ENCODE measurements around the gene FAU. TPM values are rescaled to one million over a fixed set of nuclear protein-coding genes. Genes with fewer than 3 reads are reported as not detected.
A peak's percentile ranks its signal among the peaks of the same experiment; 100 is the strongest.

The FAU gene
- total RNA-seq, 1 experiment from 2014 or later = 1,073 TPM

DNA sequence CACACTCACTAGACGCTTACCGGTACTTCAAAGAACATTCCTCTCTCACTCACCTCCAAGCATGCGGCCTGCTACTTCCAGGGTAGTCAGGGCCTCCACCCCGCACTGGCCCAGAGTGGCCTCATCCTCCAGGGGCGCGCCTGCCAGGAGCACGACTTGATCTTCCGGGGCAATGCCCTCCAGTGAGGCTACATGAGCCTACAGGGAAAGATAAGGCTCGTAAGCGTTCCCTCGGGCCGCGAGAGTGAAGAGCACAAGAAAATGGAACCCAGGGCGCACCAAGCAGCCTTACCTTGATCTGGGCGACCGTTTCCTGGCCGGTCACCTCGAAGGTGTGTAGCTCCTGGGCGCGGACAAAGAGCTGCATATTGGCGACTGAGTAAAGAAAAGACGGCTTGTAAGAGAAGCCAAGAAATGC, 478 bp downstream of the FAU start:
- Histone ChIP-seq H3K9ac (ENCODE audit: low read length) (peak overlapping the region; percentile 93), H4K20me1 (ENCODE audit: insufficient read depth) (no peaks in the 10 kb centered on the region; the same call in 1 of the 2 replicates), H3K9me2 (ENCODE audit: insufficient read depth) (no peaks in the 10 kb centered on the region), H2AFZ (ENCODE audit: low read depth, low read length, poor library complexity, severe bottlenecking) (no peak overlapping the region), H3K36me3 (ENCODE audit: control insufficient read depth in 1 of 2, insufficient read depth in 2 of 2, low read length in 2 of 2) (peaks cover 23 to 54% of the 10 kb centered on the region in 2 experiments), H3K79me2 (ENCODE audit: insufficient read depth, low read length) (peaks cover 70% of the 10 kb centered on the region), H3K9me3 (ENCODE audit: control insufficient read depth in 1 of 2, insufficient read depth in 1 of 2, low read depth in 1 of 2, low read length in 2 of 2) (no peaks in the 10 kb centered on the region), H3K4me3 (replicated peaks in 1 of 2; ENCODE audit: low read depth in 1 of 2, low read length in 2 of 2) (peak overlapping the region; percentile 72 to 91), H3K4me1 (ENCODE audit: control insufficient read depth in 1 of 2, insufficient read depth in 2 of 2, low read length in 2 of 2) (peaks cover 9 to 26% of the 10 kb centered on the region in 2 experiments; a peak in 3 of 4 replicates), H3K27me3 (ENCODE audit: insufficient read depth, low read length) (no peaks in the 10 kb centered on the region), H3K4me2 (ENCODE audit: low read length) (peak overlapping the region; percentile 91), H3K27ac (ENCODE audit: low read depth, low read length) (peak overlapping the region; percentile 94)
- TF ChIP-seq SRF (IDR thresholded peaks at IDR 0.05; ENCODE audit: low read depth) (no peak), ZFX (IDR thresholded peaks at IDR 0.05) (no peak), RAD21 (IDR thresholded peaks at IDR 0.05; ENCODE audit: low read depth) (no peak), TCF7L2 (IDR thresholded peaks at IDR 0.05; ENCODE audit: borderline replicate concordance, extremely low read depth, insufficient read depth, insufficient read length) (peak; percentile 40)
- TF ChIP-seq, protein P1, sequence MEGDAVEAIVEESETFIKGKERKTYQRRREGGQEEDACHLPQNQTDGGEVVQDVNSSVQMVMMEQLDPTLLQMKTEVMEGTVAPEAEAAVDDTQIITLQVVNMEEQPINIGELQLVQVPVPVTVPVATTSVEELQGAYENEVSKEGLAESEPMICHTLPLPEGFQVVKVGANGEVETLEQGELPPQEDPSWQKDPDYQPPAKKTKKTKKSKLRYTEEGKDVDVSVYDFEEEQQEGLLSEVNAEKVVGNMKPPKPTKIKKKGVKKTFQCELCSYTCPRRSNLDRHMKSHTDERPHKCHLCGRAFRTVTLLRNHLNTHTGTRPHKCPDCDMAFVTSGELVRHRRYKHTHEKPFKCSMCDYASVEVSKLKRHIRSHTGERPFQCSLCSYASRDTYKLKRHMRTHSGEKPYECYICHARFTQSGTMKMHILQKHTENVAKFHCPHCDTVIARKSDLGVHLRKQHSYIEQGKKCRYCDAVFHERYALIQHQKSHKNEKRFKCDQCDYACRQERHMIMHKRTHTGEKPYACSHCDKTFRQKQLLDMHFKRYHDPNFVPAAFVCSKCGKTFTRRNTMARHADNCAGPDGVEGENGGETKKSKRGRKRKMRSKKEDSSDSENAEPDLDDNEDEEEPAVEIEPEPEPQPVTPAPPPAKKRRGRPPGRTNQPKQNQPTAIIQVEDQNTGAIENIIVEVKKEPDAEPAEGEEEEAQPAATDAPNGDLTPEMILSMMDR (IDR thresholded peaks at IDR 0.05 in 2 of 3, conservative IDR thresholded peaks at IDR 0.05 in 1 of 3; ENCODE audit: borderline replicate concordance in 1 of 3, insufficient read depth in 1 of 3, low read depth in 2 of 3, low read length in 2 of 3) = no peak
- TSS peak; percentile 72 for BruUV-seq (replicated peaks)
- CTCF ChIA-PET = interaction anchor here (0.8 to 2.0 kb wide), 9 partner anchors 8 to 277 kb away, joined by 3 to 6 read pairs (median 4); partner anchors contain the start of genes CAPN1, CDC42BPG and TM7SF2
- intact Hi-C loops (cut with micrococcal nuclease) = no loop called here
- no peak for DNase-seq (ENCODE audit: low read depth, low spot score)
- RAD21 ChIA-PET (ENCODE audit: low non-redundant PET in 1 of 2, low total read pairs in 2 of 2, uncharacterized antibody in 2 of 2, unreplicated experiment in 2 of 2) = interaction anchor here in 1 of 2 experiments (0.6 to 1.1 kb wide), 4 partner anchors 14 to 318 kb away, joined by 3 to 5 read pairs (median 4); partner anchors contain the start of gene CAPN1
- POLR2A ChIA-PET = interaction anchor here (0.8 to 2.9 kb wide), 11 partner anchors 9 to 266 kb away, joined by 3 to 52 read pairs (median 5); partner anchors contain the start of genes CAPN1, SPDYC, SYVN1 and TM7SF2
- no peak for ATAC-seq

DNA sequence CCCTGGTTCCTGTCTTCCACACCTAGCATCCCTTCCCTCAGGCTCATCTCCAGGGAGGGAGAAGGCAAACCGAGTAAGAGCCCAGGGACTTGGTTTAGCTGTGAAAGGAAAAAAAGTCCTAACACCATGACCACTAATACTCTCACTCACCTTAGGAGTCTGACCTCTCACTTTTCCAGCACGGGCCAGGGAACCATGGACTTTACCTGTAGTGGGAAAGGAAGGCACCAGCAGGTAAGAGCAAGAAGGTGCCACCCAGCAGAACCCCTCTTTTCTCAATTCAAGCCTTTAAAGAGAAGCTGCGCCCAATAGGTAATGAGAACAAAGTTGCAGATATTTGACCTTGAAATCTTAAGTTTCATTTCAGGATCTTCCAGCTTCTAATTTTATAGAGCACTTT, 1.1 kb downstream of the FAU start:
- POLR2A ChIA-PET = interaction anchor here (2.9 kb wide), 1 partner anchor 14 kb away, joined by 52 read pairs; the partner anchor contains the start of gene SYVN1
- Histone ChIP-seq H3K27ac (ENCODE audit: low read depth, low read length) (peak overlapping the region; percentile 94), H4K20me1 (ENCODE audit: insufficient read depth) (no peaks in the 10 kb centered on the region; the same call in 1 of the 2 replicates), H2AFZ (ENCODE audit: low read depth, low read length, poor library complexity, severe bottlenecking) (no peak overlapping the region), H3K9me3 (ENCODE audit: control insufficient read depth in 1 of 2, insufficient read depth in 1 of 2, low read depth in 1 of 2, low read length in 2 of 2) (no peaks in the 10 kb centered on the region), H3K36me3 (ENCODE audit: control insufficient read depth in 1 of 2, insufficient read depth in 2 of 2, low read length in 2 of 2) (peaks cover 21 to 51% of the 10 kb centered on the region in 2 experiments), H3K27me3 (ENCODE audit: insufficient read depth, low read length) (no peaks in the 10 kb centered on the region), H3K9ac (ENCODE audit: low read length) (peak overlapping the region; percentile 93), H3K9me2 (ENCODE audit: insufficient read depth) (no peaks in the 10 kb centered on the region), H3K4me1 (ENCODE audit: control insufficient read depth in 1 of 2, insufficient read depth in 2 of 2, low read length in 2 of 2) (peaks cover 16 to 32% of the 10 kb centered on the region in 2 experiments; a peak in 3 of 4 replicates), H3K79me2 (ENCODE audit: insufficient read depth, low read length) (peaks cover 74% of the 10 kb centered on the region), H3K4me2 (ENCODE audit: low read length) (peak overlapping the region; percentile 91), H3K4me3 (replicated peaks in 1 of 2; ENCODE audit: low read depth in 1 of 2, low read length in 2 of 2) (peak overlapping the region; percentile 72 to 91)
- no TSS peak for BruUV-seq (replicated peaks)
- no peak for DNase-seq (ENCODE audit: low read depth, low spot score)
- intact Hi-C loops (cut with micrococcal nuclease) = no loop called here
- ATAC-seq = no peak
- RAD21 ChIA-PET (ENCODE audit: low non-redundant PET in 1 of 2, low total read pairs in 2 of 2, uncharacterized antibody in 2 of 2, unreplicated experiment in 2 of 2) = no interaction called here
- CTCF ChIA-PET = interaction anchor here (2.0 kb wide), 1 partner anchor 9 kb away, joined by 5 read pairs; the partner anchor contains the start of gene TM7SF2
- TF ChIP-seq, protein P1 (IDR thresholded peaks at IDR 0.05 in 2 of 3, conservative IDR thresholded peaks at IDR 0.05 in 1 of 3; ENCODE audit: borderline replicate concordance in 1 of 3, insufficient read depth in 1 of 3, low read depth in 2 of 3, low read length in 2 of 3) = no peak
- TF ChIP-seq EGR1 (IDR thresholded peaks at IDR 0.05; ENCODE audit: low read depth) = no peak
- no peak for TF ChIP-seq TCF7L2 (IDR thresholded peaks at IDR 0.05; ENCODE audit: borderline replicate concordance, extremely low read depth, insufficient read depth, insufficient read length)
- TF ChIP-seq ELF1 (IDR thresholded peaks at IDR 0.05; ENCODE audit: borderline replicate concordance, low read depth) = no peak
- TF ChIP-seq ZFX (IDR thresholded peaks at IDR 0.05) = no peak
- no peak for TF ChIP-seq RAD21 (IDR thresholded peaks at IDR 0.05; ENCODE audit: low read depth)
- no peak for TF ChIP-seq YY1 (IDR thresholded peaks at IDR 0.05; ENCODE audit: extremely low read depth, insufficient replicate concordance, low read depth, low read length)

All from HCT116 (cell line).